GM12878 (cell line): ENCODE data around the gene PHF20. TPM values are rescaled to one million over a fixed set of nuclear protein-coding genes. Genes with fewer than 3 reads are reported as not detected.
"Not testable (repeated sequence)": the region's sequence is repeated elsewhere in the genome, so short reads cannot be mapped to it uniquely, and the experiment has no call there.

ENCODE experiments used
- ATAC-seq: fragments of 200-7000 bp; cut with Tn5 transposase; 3 replicates; pipeline ENCODE4 v1.9.1; 2020; ENCODE audit warnings: mild to moderate bottlenecking, moderate library complexity
- BruUV-seq: library from RNA; stranded (reverse); fragments of 400-500 nt; replicated peaks from 2 replicates; lab custom pipeline; 2021; lab: Mats Ljungman, UMichigan
- CTCF ChIA-PET: fragments of 300-600 bp; sonication (Branson Sonifier 250); formaldehyde crosslinking; extraction: SDS; loops from one replicate; lab custom pipeline; 2021; ENCODE audit warnings: inconsistent platforms; lab: Yijun Ruan, JAX
- POLR2A ChIA-PET: fragments of 350-600 bp; formaldehyde crosslinking; extraction: SDS; loops from one replicate; lab custom pipeline; 2021; ENCODE audit warnings: inconsistent platforms; lab: Charles Lee
- RAD21 ChIA-PET: fragments of 300-600 bp; sonication (Branson Sonifier 250); formaldehyde crosslinking; loops from one replicate; lab custom pipeline; 2023; ENCODE audit warnings: antibody characterized with exemption; ENCODE audit not compliant: unreplicated experiment; lab: Charles Lee
- SMC1A ChIA-PET: fragments of 300-600 bp; sonication (Branson Sonifier 250); formaldehyde crosslinking; loops from one replicate; lab custom pipeline; 2023; ENCODE audit not compliant: unreplicated experiment, uncharacterized antibody; lab: Charles Lee
- DNase-seq: peaks from one replicate; pipeline ENCODE4 v3.0.0-alpha.2; 2011; ENCODE audit warnings: low read depth, low spot score
- FAIRE-seq: peaks from 3 replicates; lab custom pipeline; 2011; peaks lifted over from hg19 to GRCh38; lab: Jason Lieb, UNC
- H2AFZ ChIP-seq: 2 replicates; pipeline ENCODE4 v1.6.0; 2011; ENCODE audit warnings: low read depth, low read length, control low read depth; ENCODE audit not compliant: control insufficient read depth
- H3K27ac ChIP-seq: 2 replicates; pipeline ENCODE4 v1.5.1; 2011; ENCODE audit warnings: control low read depth; ENCODE audit not compliant: control insufficient read depth, insufficient read depth
- H3K27me3 ChIP-seq, 2 experiments: replicated peaks in 1 of 2; 2 replicates each; pipeline versions ENCODE4 v1.6.0 to v1.6.1; 2011; ENCODE audit warnings: low read length in 1 of 2; ENCODE audit not compliant: control insufficient read depth in 2 of 2, insufficient read depth in 2 of 2
- H3K36me3 ChIP-seq, 2 experiments: 2 replicates each; pipeline ENCODE4 v1.5.1; 2011; ENCODE audit warnings: low read length in 1 of 2; ENCODE audit not compliant: control insufficient read depth in 2 of 2, insufficient read depth in 2 of 2
- H3K4me1 ChIP-seq: 2 replicates; pipeline ENCODE4 v1.6.1; 2011; ENCODE audit warnings: mild to moderate bottlenecking, low read length, moderate library complexity, mixed read lengths; ENCODE audit not compliant: control insufficient read depth, insufficient read depth
- H3K4me2 ChIP-seq: 2 replicates; pipeline ENCODE4 v1.6.0; 2011; ENCODE audit warnings: control low read depth; ENCODE audit not compliant: control insufficient read depth, insufficient read depth
- H3K4me3 ChIP-seq: fragments of 200-600 bp; sonication (generic); 2 replicates; pipeline ENCODE4 v1.5.1; 2016
- H3K79me2 ChIP-seq: 2 replicates; pipeline ENCODE4 v1.6.0; 2011; ENCODE audit warnings: low read length; ENCODE audit not compliant: control insufficient read depth, insufficient read depth
- H3K9ac ChIP-seq: 2 replicates; pipeline ENCODE4 v1.8.0; 2011; ENCODE audit warnings: low read length, control low read depth, mixed read lengths; ENCODE audit not compliant: control insufficient read depth, insufficient read depth
- H3K9me3 ChIP-seq: replicated peaks from 3 replicates; pipeline ENCODE4 v1.5.1; 2011; ENCODE audit warnings: mild to moderate bottlenecking, low read length; ENCODE audit not compliant: control insufficient read depth, insufficient read depth
- H4K20me1 ChIP-seq: 2 replicates; pipeline ENCODE4 v1.6.0; 2011; ENCODE audit not compliant: control insufficient read depth, insufficient read depth
- BCL3 ChIP-seq: IDR thresholded peaks from 2 replicates; pipeline ENCODE4 v1.6.1; 2011; ENCODE audit warnings: borderline replicate concordance, low read depth, mild to moderate bottlenecking, moderate library complexity, low read length; ENCODE audit not compliant: insufficient read depth, poor library complexity, severe bottlenecking
- IKZF1 ChIP-seq: fragments of 450-650 bp; conservative IDR thresholded peaks from 2 replicates; pipeline ENCODE4 v1.6.1; 2017; ENCODE audit warnings: antibody characterized with exemption, mild to moderate bottlenecking
- MAX ChIP-seq: IDR thresholded peaks from 2 replicates; pipeline ENCODE4 v1.6.1; 2012; ENCODE audit warnings: low read depth, low read length, improper control_type of control experiment
- PKNOX1 ChIP-seq: fragments of 450-650 bp; IDR thresholded peaks from 2 replicates; pipeline ENCODE4 v1.6.1; 2016; ENCODE audit warnings: mild to moderate bottlenecking
- RB1 ChIP-seq: fragments of 450-650 bp; formaldehyde crosslinking; IDR thresholded peaks from 2 replicates; pipeline ENCODE4 v1.6.1; 2017; ENCODE audit warnings: mild to moderate bottlenecking, borderline replicate concordance
- ZNF207 ChIP-seq: fragments of 450-650 bp; IDR thresholded peaks from 2 replicates; pipeline ENCODE4 v1.6.1; 2014; ENCODE audit warnings: antibody characterized with exemption, mild to moderate bottlenecking, borderline replicate concordance
- ZNF274 ChIP-seq: IDR thresholded peaks from one replicate; pipeline ENCODE4 v1.8.0; 2011; ENCODE audit not compliant: insufficient read length, insufficient read depth
- ZNF592 ChIP-seq: fragments of 450-650 bp; IDR thresholded peaks from 2 replicates; pipeline ENCODE4 v1.6.1; 2017; ENCODE audit warnings: mild to moderate bottlenecking, moderate library complexity
- WGBS: methylation state at CpG from one replicate; pipeline ENCODE4 v1.1.6; 2016; ENCODE audit warnings: low lambda C conversion rate; ENCODE audit not compliant: insufficient replicate concordance, insufficient coverage; ENCODE audit errors: missing lambda C conversion rate; 5-methylcytosine and 5-hydroxymethylcytosine counted together
- in situ Hi-C: fragments of 300-500 bp; cut with MboI; formaldehyde crosslinking; loops from 9 replicates; pipeline ENCODE4 v1.14.3; 2018; ENCODE audit warnings: mixed read lengths
- intact Hi-C: fragments of 100-400 bp; cut with micrococcal nuclease; formaldehyde crosslinking; loops from one replicate; pipeline ENCODE4 v1.14.2; 2022; ENCODE audit not compliant: unreplicated experiment
- polyA plus RNA-seq, 11 experiments: library from polyadenylated mRNA; depleted of rRNA in 4 of 11; unstranded in 6 of 11; stranded (reverse) in 5 of 11; fragments of >200 nt; fragmentation: Nextera tagmentation in 4 of 11; fragmentation: Illumina TruSeq in 1 of 11; extraction: Ambion mirVana in 4 of 11; extraction: Trizol in 1 of 11; gene quantifications; 1 replicate in 1 of 11; 2 replicates in 10 of 11; pipeline versions ENCODE4 v1.2.1 to v1.2.3, GENCODE V29; 2011 to 2016; ENCODE audit warnings: inconsistent platforms in 2 of 11, missing spikeins in 2 of 11, low read depth in 1 of 11
- total RNA-seq, 4 experiments: library from RNA; depleted of rRNA in 3 of 4; stranded (reverse); fragments of >200 nt in 3 of 4; fragmentation: Illumina TruSeq in 1 of 4; extraction: Trizol in 1 of 4; gene quantifications; 2 replicates each; pipeline versions ENCODE4 v1.2.1 to v1.2.3, GENCODE V29; 2013 to 2021

The PHF20 gene
- total and polyA plus RNA-seq, 10 of the 15 experiments (the other 5 are each of a cell fraction or from before 2014, with no cell fraction given): 31.6 to 91.2 (median 46.8) TPM

- H4K20me1 ChIP-seq, in situ Hi-C loops, H3K27me3 ChIP-seq, H3K36me3 ChIP-seq, H3K9ac ChIP-seq, DNase-seq, FAIRE-seq, ATAC-seq, H3K4me1 ChIP-seq, H3K9me3 ChIP-seq, BruUV-seq: not testable (repeated sequence)
- RAD21 ChIA-PET: interaction anchor here (0.8 to 3.7 kb wide), 4 partner anchors 26 to 210 kb away, joined by 3 to 157 read pairs (median 18); partner anchors contain the start of genes PHF20 and SCAND1
- CTCF ChIA-PET: interaction anchor here (0.6 to 7.6 kb wide), 5 partner anchors 16 to 209 kb away, joined by 3 to 69 read pairs (median 18); partner anchors contain the start of genes PHF20 and SCAND1
- peaks cover 41% of the 10 kb centered on the region for H3K79me2 ChIP-seq
- peak overlapping the region; percentile 51; the same call in 1 of the 2 replicates for H3K4me2 ChIP-seq
- H3K4me3 ChIP-seq: 0 out of 2 replicates have a peak overlapping the region, but pooled peaks have one; percentile 80
- peak overlapping the region; percentile 99; the same call in 1 of the 2 replicates for H3K27ac ChIP-seq
- H2AFZ ChIP-seq: peak overlapping the region; percentile 59; the same call in 1 of the 2 replicates
- SMC1A ChIA-PET: interaction anchor here (0.8 to 7.1 kb wide), 6 partner anchors 14 to 210 kb away, joined by 3 to 151 read pairs (median 4); partner anchors contain the start of genes PHF20 and SCAND1
- POLR2A ChIA-PET: interaction anchor here (1.0 to 6.9 kb wide), 7 partner anchors 10 to 210 kb away, joined by 3 to 214 read pairs (median 15); partner anchors contain the start of genes PHF20 and SCAND1
- 74% methylated on average over 3 of the region's 3 CpGs for WGBS
- intact Hi-C loops: loop anchor here (10.0 kb wide), 1 partner anchor 1350 kb away; the partner anchor contains the start of gene RBL1
These were observed 27.3 kb upstream of the PHF20 start for GRCh38 chr20:35744492-35744841.

- H3K4me3 ChIP-seq: no peak overlapping the region
- ATAC-seq (no peak), DNase-seq (no peak), FAIRE-seq (no peak)
- no peaks in the 10 kb centered on the region for H3K36me3 ChIP-seq
- intact Hi-C loops (no loop called here), in situ Hi-C loops (no loop called here)
- H3K79me2 ChIP-seq: no peaks in the 10 kb centered on the region
- H3K9ac ChIP-seq: no peak overlapping the region
- H3K4me1 ChIP-seq: no peaks in the 10 kb centered on the region
- 68% methylated on average over 2 of the region's 2 CpGs for WGBS
- H3K9me3 ChIP-seq: no peaks in the 10 kb centered on the region
- SMC1A ChIA-PET: interaction anchor here (1.1 to 1.5 kb wide), 2 partner anchors 8 to 11 kb away, joined by 3 read pairs; partner anchors contain the start of gene RBM39
- POLR2A ChIA-PET: no interaction called here
- H3K27ac ChIP-seq: no peak overlapping the region
- H2AFZ ChIP-seq: no peak overlapping the region
- RAD21 ChIA-PET: no interaction called here
- H3K4me2 ChIP-seq: no peak overlapping the region
- CTCF ChIA-PET: interaction anchor here (0.9 kb wide), 1 partner anchor 8 kb away, joined by 4 read pairs; the partner anchor contains the start of gene RBM39
- H4K20me1 ChIP-seq: no peaks in the 10 kb centered on the region
- H3K27me3 ChIP-seq: no peaks in the 10 kb centered on the region
- no TSS peak for BruUV-seq
- TF ChIP-seq PKNOX1 (no peak), BCL3 (no peak), ZNF274 (no peak), ZNF592 (no peak), MAX (no peak), ZNF207 (no peak), RB1 (no peak), IKZF1 (no peak)
These were observed 21.2 kb upstream of the PHF20 start for GRCh38 chr20:35750611-35751010.
